Tibial artery (tissue), 4 donors: Measurements from ENCODE around the gene TXNRD1.

Experiments
- DNase-seq, 2 donors: peaks; one replicate each; pipeline ENCODE4 v3.0.0-alpha.2; 2019
- H3K27ac ChIP-seq, 2 donors: fragments of 200-600 bp; sonication (generic) in 1 of 2; 1 replicate in 1 of 2; 2 replicates in 1 of 2; pipeline ENCODE4 v1.5.1; 2018 to 2019; ENCODE audit warnings: mild to moderate bottlenecking in 1 of 2
- H3K27me3 ChIP-seq, 2 donors: fragments of 200-600 bp; sonication (generic) in 1 of 2; one replicate each; pipeline versions ENCODE4 v1.5.1 to v1.6.0; 2016 to 2019
- H3K36me3 ChIP-seq, 3 donors: fragments of 200-600 bp; sonication (generic) in 2 of 3; one replicate each; pipeline ENCODE4 v1.5.1; 2016 to 2019; ENCODE audit warnings: mild to moderate bottlenecking in 2 of 3
- H3K4me1 ChIP-seq, 4 donors: fragments of 200-600 bp; sonication (generic) in 2 of 4; 1 replicate in 3 of 4; 2 replicates in 1 of 4; pipeline ENCODE4 v1.5.1; 2016 to 2019
- H3K4me3 ChIP-seq, 2 donors: fragments of 200-600 bp; sonication (generic) in 1 of 2; 1 replicate in 1 of 2; 2 replicates in 1 of 2; pipeline ENCODE4 v1.5.1; 2018 to 2019; ENCODE audit warnings: mild to moderate bottlenecking in 2 of 2
- H3K9me3 ChIP-seq, 3 donors: fragments of 200-600 bp; sonication (generic) in 1 of 3; one replicate each; pipeline ENCODE4 v1.5.1; 2016 to 2019
- intact Hi-C: fragments of 100-400 bp; cut with DNase I; formaldehyde crosslinking; loops from one replicate; pipeline ENCODE4 v1.15.0; 2023; ENCODE audit warnings: low total_unique reads
- TF ChIP-seq, protein P1 (sequence below), 2 experiments: fragments of 200-600 bp in 1 of 2; fragments of 450-650 bp in 1 of 2; IDR thresholded peaks; one replicate each; pipeline ENCODE4 v1.5.1; 2017 to 2019; ENCODE audit warnings: antibody characterized with exemption in 2 of 2, mild to moderate bottlenecking in 1 of 2, moderate library complexity in 1 of 2

The TXNRD1 gene

DNA sequence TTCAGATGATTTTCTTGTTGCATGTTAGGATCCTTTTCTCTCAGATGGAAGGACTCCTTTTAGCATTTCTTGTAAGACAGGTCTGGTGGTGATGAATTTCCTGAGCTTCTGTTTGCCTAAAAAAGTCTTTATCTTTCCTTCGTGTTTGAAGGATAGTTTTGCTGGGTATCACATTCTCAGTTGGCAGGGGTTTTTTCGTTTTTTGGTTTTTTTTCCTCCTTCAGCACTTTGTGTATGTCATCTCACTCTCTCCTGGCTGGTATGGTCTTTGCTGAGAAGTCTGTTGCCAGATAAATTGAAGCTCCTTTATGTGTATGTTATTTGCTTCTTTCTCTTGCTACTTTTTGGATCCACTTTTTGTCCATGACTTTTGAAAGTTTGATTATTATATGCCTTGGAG, 15.6 kb upstream of the TXNRD1 start:
- Histone ChIP-seq H3K9me3 (no peaks in the 10 kb centered on the region), H3K36me3 (no peaks in the 10 kb centered on the region), H3K27me3 (no peaks in the 10 kb centered on the region), H3K4me3 (no peak overlapping the region), H3K4me1 (peaks cover 0 to 19% (median 7%) of the 10 kb centered on the region in 4 donors), H3K27ac (no peak overlapping the region)
- intact Hi-C loops = loop anchor here (5.0 to 10.0 kb wide), 3 partner anchors 157 to 855 kb away; no protein-coding TSS in a partner anchor
- no peak for DNase-seq
- TF ChIP-seq, protein P1, sequence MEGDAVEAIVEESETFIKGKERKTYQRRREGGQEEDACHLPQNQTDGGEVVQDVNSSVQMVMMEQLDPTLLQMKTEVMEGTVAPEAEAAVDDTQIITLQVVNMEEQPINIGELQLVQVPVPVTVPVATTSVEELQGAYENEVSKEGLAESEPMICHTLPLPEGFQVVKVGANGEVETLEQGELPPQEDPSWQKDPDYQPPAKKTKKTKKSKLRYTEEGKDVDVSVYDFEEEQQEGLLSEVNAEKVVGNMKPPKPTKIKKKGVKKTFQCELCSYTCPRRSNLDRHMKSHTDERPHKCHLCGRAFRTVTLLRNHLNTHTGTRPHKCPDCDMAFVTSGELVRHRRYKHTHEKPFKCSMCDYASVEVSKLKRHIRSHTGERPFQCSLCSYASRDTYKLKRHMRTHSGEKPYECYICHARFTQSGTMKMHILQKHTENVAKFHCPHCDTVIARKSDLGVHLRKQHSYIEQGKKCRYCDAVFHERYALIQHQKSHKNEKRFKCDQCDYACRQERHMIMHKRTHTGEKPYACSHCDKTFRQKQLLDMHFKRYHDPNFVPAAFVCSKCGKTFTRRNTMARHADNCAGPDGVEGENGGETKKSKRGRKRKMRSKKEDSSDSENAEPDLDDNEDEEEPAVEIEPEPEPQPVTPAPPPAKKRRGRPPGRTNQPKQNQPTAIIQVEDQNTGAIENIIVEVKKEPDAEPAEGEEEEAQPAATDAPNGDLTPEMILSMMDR (IDR thresholded peaks at IDR 0.05) = no peak

DNA sequence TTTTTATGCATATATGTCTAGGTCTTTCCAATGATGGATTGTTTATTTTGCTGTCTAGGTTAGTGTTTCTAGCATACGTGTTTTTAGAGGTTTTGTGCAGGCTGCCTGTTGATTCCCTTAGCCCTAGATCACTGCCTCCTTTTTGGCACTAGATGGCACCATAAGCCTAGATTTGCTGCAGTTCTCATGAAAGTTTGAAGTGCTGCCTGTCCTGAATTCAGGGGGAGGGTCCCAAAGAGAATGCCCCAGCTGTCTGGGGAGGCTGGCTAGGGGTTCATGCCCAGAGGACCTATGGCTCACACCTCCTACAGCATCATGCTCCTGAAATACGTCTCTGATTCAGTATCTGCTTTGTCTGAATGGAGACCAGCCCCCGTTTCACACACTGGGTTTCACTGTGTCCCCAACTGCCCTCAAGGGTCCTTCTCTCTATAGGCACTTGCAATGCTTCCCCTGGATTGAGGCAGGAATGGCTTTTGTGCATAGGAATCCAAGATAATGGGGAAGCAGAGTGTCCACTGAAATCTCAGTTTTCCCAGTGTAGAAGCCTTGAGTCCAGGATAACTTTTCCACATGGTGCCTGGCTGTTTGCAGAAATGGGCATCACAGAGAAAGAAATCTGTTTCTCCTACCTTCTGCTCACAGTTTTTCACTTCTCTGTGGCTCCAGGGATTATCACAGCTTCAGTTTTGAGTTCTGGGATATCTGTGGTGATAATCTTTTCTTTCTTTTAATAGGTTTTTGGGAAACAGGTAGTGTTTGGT, 14.2 kb upstream of the TXNRD1 start:
- Histone ChIP-seq H3K36me3 (no peaks in the 10 kb centered on the region), H3K4me3 (no peak overlapping the region), H3K9me3 (no peaks in the 10 kb centered on the region), H3K4me1 (peaks cover 0 to 16% (median 7%) of the 10 kb centered on the region in 4 donors), H3K27ac (no peak overlapping the region), H3K27me3 (no peaks in the 10 kb centered on the region)
- peak in 1 of 2 donors; percentile 37 for DNase-seq
- intact Hi-C loops = loop anchor here (5.0 to 10.0 kb wide), 3 partner anchors 156 to 853 kb away; no protein-coding TSS in a partner anchor
- TF ChIP-seq, protein P1 (IDR thresholded peaks at IDR 0.05) = peak; percentile 79 to 81

DNA sequence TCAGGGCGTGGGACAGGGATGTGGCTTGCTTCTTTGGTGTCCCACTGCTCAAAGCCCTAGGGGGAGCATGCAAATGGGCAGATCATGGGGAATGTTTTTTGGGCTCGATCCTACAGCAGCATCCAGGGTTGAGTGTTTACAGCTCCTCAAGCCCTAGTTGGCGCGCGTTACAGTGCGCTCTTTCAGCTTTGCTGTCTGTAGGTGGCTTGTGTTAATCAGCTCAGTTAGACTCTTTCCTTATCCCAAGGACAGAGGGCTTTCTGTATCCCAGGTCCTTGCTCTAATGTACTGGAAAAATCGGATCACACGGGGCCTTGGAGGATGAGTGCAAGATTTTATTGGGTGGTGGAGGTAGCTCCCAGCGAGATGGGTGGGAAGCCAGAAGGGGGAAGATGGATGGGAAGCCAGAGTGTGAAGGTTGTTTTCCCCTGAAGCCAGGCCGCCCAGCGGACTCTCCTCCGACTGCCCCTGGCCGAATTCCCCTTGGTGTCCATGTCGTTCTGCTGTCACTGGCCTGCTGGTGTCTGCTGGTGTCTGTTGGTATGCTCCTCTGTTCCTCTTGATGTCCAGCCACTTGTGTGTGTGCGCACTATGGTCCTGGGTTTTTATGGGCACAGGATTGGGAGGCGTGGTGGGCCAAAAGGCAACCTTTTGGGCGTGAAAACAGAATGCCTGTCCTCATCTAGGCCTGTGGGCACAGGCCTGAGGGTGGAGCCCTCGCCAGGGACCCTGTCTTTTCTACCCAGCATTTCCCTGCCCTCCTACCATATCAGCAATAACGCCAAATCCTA, 10.7 kb upstream of the TXNRD1 start:
- H3K4me3 ChIP-seq = no peak overlapping the region
- H3K27me3 ChIP-seq = no peaks in the 10 kb centered on the region
- no peaks in the 10 kb centered on the region for H3K4me1 ChIP-seq
- H3K36me3 ChIP-seq = no peaks in the 10 kb centered on the region
- no peak overlapping the region for H3K27ac ChIP-seq
- DNase-seq = no peak
- TF ChIP-seq, protein P1 (IDR thresholded peaks at IDR 0.05) = no peak
- H3K9me3 ChIP-seq = no peaks in the 10 kb centered on the region
- intact Hi-C loops = loop anchor here (5.0 to 10.0 kb wide), 3 partner anchors 152 to 850 kb away; no protein-coding TSS in a partner anchor

DNA sequence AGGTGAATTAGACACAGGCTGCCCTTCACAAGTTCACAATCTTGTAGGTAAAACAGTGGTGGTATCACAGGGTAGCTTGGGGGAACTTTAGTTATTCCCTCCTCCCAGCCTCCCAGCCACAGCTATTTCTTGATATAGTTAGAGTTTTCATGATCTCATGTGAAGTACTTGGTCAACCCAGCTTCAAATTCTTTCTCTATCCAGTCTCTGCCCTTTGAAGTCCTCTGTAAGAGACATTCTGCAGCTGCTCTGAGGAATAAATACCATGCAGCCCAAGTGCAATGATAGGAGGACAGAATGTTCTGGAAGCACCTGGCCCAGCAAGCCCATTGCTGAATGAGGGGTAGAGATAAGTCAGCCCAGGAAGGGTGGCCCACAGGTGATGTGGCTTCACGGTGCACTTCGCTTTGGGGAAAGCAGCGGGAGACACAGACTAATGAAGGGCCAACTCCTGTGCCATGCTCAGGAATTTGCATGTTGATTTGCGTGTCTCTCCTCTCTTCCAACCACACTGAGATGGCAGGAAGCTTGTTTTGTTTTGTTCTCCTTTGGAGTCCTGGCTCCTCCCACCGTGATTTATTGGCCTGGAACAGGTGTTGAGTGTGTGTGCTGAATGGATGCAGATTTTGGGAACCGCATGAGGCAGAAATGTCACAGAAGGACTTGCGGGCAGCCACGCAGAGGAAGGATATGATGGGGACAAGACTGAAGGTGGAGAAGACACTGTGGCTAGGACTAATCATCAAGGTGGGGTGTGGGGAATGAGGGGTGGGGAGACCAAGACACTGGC, 8.0 kb upstream of the TXNRD1 start:
- TF ChIP-seq, protein P1 (IDR thresholded peaks at IDR 0.05) = no peak
- no peak for DNase-seq
- H3K27ac ChIP-seq = no peak overlapping the region
- H3K9me3 ChIP-seq = no peaks in the 10 kb centered on the region
- H3K4me3 ChIP-seq = no peak overlapping the region
- intact Hi-C loops = loop anchor here (10.0 kb wide), 2 partner anchors 667 to 847 kb away; no protein-coding TSS in a partner anchor
- H3K27me3 ChIP-seq = no peaks in the 10 kb centered on the region
- H3K4me1 ChIP-seq = no peaks in the 10 kb centered on the region
- H3K36me3 ChIP-seq = no peaks in the 10 kb centered on the region

DNA sequence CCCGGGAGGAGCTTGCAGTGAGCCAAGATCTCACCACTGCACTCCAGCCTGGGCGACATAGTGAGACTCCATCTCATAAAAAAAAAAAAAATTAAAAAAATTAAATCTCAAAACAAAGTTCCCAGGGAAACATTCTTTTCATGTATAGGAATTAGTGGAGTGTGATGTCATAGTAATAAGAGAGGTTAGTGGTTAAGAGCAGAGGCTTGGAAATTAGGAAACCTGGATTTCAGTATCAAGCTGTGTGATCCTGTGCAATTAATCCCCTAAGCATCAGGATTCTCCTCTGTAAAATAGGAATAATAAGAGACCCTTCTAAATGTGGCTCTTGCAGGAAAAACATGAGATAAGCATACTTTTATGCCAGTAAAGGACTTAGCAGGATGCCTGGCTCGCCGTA, 3.1 kb upstream of the TXNRD1 start:
- TF ChIP-seq, protein P1 (IDR thresholded peaks at IDR 0.05) = no peak
- no peaks in the 10 kb centered on the region for H3K27me3 ChIP-seq
- H3K9me3 ChIP-seq = no peaks in the 10 kb centered on the region
- no peak overlapping the region for H3K4me3 ChIP-seq
- H3K27ac ChIP-seq = no peak overlapping the region
- no peaks in the 10 kb centered on the region for H3K36me3 ChIP-seq
- intact Hi-C loops = no loop called here
- peaks cover 0 to 15% (median 0%) of the 10 kb centered on the region in 4 donors for H3K4me1 ChIP-seq
- no peak for DNase-seq
